Heart left ventricle (tissue), 13 donors: ENCODE results near the gene E4F1.

Source experiments
- CTCF ChIP-seq, 12 donors: fragments of 200-600 bp; sonication (generic) in 4 of 12; IDR thresholded peaks; one replicate each; pipeline versions ENCODE4 v1.5.0 to v1.8.0; 2018 to 2022; ENCODE audit warnings: antibody characterized with exemption in 12 of 12, mild to moderate bottlenecking in 5 of 12
- POLR2A ChIP-seq, 2 donors: fragments of 450-650 bp; IDR thresholded peaks; one replicate each; pipeline ENCODE4 v1.6.1; 2017; ENCODE audit warnings: antibody characterized with exemption in 2 of 2, mild to moderate bottlenecking in 2 of 2, moderate library complexity in 2 of 2
- donor health status: ischemic (EF 13 %, LVEDD 7.1; RV severe dilation, severe dysfunction).
- donor health status: DM: no; HTN: yes; CAD: no.
- donor health status: DM: no; HTN: no; CAD: no.
- donor health status: ischemic (EF 25% LVEDD 6.9; RV normal size, moderate dysfunction).
- donor health status: ischemic (EF 25% LVEDD 5.7; RV mildly dilated, moderate dysfunction).
- donor health status: ischemic (EF 35%, LVEDD 5.7; RV mildly dilated, moderate dysfunction).
- donor health status: nonischemic (EF 11% LVEDD 7.7; RV severe dilation, severe dysfunction).
- donor health status: DM: yes; HTN: yes; CAD: no.
- donor health status: PGD.
- donor health status: ischemic (EF 29% LVEDD 5.4; RV normal size, mild dysfunction).
- donor health status: nonischemic (EF 23%, LVEDD 6.1; RV moderate dilation, normal function).

DNA sequence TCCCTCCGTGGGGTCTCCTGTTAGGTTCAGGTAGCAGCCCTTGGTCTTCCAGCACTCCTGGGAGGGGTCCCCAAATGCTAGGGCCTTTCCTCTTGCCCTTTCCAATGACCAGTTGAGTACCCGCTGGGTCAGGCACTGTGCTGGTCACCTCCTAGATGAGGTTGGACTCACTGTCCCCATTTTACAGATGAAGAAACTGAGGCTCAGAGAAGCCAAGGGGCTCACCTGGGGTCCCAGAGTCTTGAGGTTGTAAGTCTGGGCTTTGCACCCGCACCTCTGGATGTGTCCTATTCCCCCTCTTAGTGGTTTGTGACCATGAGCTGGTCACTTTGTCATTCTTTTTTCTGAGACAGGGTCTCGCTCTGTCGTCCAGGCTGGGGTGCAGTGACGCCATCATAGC, 25.6 kb upstream of the E4F1 start:
- TF ChIP-seq CTCF (IDR thresholded peaks at IDR 0.05) (no peak), POLR2A (IDR thresholded peaks at IDR 0.05) (no peak)
